ENCODE data around the gene RHOB.

The RHOB gene

DNA sequence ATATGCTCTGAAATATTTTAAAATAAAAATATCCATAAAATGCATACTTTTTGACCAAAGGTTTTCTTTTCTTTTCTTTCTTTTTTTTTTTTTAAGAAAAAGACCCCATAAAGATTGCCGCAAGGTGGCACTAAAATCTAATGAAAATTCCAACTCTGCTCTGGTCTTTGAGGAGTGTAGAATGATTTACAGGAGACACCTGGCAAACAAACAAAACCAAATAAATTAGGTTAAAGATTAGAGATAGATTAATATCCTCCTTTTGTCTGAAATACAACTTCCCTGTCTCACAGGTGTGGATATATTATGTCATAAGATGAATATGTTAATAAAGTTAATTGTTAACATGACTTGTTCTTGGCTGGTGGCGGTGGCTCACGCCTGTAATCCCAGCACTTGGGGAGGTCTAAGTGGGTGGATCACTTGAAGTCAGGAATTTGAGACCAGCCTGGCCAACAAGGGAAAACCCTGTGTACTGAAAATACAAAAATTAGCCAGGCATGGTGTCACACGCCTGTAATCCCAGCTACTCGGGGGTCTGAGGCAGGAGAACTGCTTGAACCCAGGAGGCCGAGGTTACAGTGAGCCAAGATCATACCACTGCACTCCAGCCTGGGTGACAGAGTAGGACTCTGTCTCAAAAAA lies 3.5 kb upstream of the RHOB start:
- TF ChIP-seq, protein P1, sequence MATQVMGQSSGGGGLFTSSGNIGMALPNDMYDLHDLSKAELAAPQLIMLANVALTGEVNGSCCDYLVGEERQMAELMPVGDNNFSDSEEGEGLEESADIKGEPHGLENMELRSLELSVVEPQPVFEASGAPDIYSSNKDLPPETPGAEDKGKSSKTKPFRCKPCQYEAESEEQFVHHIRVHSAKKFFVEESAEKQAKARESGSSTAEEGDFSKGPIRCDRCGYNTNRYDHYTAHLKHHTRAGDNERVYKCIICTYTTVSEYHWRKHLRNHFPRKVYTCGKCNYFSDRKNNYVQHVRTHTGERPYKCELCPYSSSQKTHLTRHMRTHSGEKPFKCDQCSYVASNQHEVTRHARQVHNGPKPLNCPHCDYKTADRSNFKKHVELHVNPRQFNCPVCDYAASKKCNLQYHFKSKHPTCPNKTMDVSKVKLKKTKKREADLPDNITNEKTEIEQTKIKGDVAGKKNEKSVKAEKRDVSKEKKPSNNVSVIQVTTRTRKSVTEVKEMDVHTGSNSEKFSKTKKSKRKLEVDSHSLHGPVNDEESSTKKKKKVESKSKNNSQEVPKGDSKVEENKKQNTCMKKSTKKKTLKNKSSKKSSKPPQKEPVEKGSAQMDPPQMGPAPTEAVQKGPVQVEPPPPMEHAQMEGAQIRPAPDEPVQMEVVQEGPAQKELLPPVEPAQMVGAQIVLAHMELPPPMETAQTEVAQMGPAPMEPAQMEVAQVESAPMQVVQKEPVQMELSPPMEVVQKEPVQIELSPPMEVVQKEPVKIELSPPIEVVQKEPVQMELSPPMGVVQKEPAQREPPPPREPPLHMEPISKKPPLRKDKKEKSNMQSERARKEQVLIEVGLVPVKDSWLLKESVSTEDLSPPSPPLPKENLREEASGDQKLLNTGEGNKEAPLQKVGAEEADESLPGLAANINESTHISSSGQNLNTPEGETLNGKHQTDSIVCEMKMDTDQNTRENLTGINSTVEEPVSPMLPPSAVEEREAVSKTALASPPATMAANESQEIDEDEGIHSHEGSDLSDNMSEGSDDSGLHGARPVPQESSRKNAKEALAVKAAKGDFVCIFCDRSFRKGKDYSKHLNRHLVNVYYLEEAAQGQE (IDR thresholded peaks at IDR 0.05; ENCODE audit: insufficient read depth in 1 of 2, low read depth in 2 of 2, low read length in 2 of 2): no peak
- TF ChIP-seq POLR2AphosphoS5 (IDR thresholded peaks at IDR 0.05; ENCODE audit: low read depth, low read length): no peak
- no peak for TF ChIP-seq TAF1 (IDR thresholded peaks at IDR 0.05; ENCODE audit: borderline replicate concordance, insufficient read depth, low read length)
- TF ChIP-seq SIN3A (IDR thresholded peaks at IDR 0.05; ENCODE audit: borderline replicate concordance, insufficient read depth, low read length): no peak
- TF ChIP-seq FOXP2 (optimal IDR thresholded peaks at IDR 0.05; ENCODE audit: borderline replicate concordance, extremely low read depth, extremely low read length, insufficient read depth): no peak

DNA sequence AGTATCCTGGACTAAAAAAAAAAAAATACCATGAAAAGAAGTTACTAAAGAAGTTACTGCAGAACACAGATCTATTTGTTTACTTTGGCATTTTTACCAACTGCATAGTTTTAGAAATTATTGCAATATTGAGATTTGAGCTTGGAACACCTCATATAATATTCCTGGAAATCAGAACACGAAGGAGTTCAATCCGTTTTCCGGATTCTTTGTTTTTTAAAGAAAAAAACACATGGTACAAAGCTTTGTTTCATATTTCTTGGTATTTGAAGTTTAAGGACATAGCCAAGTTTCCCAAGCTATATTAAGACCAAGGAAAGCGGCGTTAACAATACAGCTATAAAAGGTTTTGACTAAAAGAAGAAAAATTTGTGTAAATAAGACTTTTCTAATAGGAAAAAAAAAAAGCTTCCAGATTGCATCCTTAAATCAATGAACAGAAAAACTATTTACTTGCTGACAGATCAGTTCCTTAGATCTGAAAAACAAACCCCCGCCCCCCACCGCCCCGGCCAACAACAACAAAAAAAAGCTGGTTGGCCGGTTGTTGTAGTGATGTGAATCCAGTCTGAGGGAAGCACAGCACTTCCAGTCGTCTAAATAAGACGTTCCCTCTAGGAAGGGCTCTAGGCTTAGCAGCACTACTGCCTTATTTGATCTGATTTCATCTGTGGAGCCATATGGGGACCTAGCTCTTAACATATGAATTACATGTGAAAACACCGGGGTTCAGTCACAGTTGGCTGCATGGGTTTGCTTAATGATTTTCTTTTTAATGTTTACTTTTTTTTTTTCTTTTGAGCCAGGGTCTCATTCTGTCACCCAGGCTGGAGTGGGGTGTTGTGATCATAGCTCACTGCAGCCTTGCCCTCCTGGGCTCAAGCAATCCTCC lies 2.5 kb upstream of the RHOB start:
- TF ChIP-seq SIN3A (IDR thresholded peaks at IDR 0.05; ENCODE audit: borderline replicate concordance, insufficient read depth, low read length) (no peak), FOXP2 (optimal IDR thresholded peaks at IDR 0.05; ENCODE audit: borderline replicate concordance, extremely low read depth, extremely low read length, insufficient read depth) (no peak), POLR2AphosphoS5 (IDR thresholded peaks at IDR 0.05; ENCODE audit: low read depth, low read length) (no peak)
- TF ChIP-seq, protein P1 (IDR thresholded peaks at IDR 0.05; ENCODE audit: insufficient read depth in 1 of 2, low read depth in 2 of 2, low read length in 2 of 2): no peak

DNA sequence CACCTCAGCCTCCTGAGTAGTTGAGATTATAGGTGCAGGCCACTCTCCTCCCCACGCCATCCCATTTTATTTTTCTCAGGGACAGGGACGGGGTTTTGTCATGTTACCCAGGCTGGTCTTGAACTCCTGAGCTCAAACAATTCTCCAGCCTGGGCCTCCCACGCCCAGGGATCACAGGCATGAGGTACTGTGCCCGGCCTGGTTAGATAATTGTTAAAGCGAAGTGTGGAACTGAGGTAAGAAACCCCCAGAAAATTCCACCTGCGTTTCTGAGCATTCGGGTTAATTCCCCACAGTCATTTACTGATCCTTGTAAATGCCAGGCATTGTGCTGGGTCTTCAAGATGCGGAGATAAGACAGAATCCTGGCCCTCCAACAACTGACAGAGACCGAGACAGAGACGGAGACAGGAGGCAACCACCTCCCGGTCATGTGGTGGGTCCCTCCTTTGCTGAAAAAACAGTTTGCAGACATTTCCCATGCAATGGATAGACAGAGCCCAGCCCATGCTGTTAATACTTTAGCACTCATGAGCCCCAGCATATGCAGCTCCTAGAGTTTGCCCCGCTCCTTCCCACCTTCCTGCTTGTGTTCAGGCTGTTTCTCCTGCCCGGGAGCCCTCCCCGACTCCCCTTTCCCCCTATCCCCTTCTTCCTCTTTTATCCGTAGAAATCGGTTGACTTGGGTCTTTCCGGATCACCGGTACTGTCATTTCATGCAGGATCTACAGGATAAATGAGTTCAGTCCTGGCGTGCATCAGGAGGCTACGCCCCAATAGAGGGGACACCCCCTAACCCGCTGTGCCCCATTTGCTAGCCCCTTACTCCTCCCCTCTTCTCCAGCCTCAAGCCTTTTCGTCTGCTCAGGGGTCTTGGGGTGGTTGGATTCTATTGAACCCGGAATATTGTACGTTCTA lies 1.6 kb upstream of the RHOB start:
- TF ChIP-seq POLR2AphosphoS5 (IDR thresholded peaks at IDR 0.05; ENCODE audit: low read depth, low read length) (no peak), SIN3A (IDR thresholded peaks at IDR 0.05; ENCODE audit: borderline replicate concordance, insufficient read depth, low read length) (no peak), FOXP2 (optimal IDR thresholded peaks at IDR 0.05; ENCODE audit: borderline replicate concordance, extremely low read depth, extremely low read length, insufficient read depth) (no peak), TAF1 (IDR thresholded peaks at IDR 0.05; ENCODE audit: borderline replicate concordance, insufficient read depth, low read length) (no peak)
- TF ChIP-seq, protein P1 (IDR thresholded peaks at IDR 0.05; ENCODE audit: insufficient read depth in 1 of 2, low read depth in 2 of 2, low read length in 2 of 2): no peak

DNA sequence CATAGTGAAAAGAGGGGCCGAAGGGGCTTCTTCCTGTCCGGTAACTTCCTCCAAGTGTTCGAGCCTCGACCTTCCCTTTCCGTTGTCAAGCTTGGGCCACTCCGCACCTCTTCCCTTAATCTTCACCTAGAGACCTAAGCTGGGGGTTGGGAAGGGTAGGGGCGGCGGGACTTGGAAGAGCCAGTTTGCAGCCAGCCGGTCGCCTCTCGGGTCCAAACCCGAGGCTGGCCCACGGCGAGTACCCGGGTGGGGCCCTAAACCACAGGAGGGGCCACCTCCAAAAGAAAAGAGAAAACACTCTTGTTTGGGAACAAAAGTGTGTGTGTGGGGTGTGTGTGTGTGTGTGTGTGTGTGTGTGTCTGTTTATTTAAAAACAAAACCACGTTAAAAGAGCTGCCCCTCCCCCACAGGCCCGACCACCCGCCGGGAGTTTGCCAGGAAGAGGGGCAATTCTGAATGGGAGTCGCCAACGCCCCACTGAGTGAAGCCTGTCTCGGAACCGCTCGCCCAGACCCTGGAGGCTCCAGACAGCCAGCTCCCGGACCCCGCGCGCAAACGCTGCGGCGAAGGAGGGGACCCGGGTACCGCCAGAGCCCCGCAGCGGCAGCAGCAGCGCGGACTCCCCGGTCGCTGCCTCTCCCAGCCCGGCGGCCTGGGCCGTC lies 488 bp upstream of the RHOB start:
- TF ChIP-seq POLR2AphosphoS5 (IDR thresholded peaks at IDR 0.05; ENCODE audit: low read depth, low read length) (no peak), SIN3A (IDR thresholded peaks at IDR 0.05; ENCODE audit: borderline replicate concordance, insufficient read depth, low read length) (0 out of 2 replicates have a peak, but pooled peaks have one; percentile 13)

Measured in PFSK-1 (cell line).